Suprapubic skin (tissue), 4 donors: ENCODE measurements around the gene CPPED1. TPM values are rescaled to one million over a fixed set of nuclear protein-coding genes. Genes with fewer than 3 reads are reported as not detected.

Experiments
- DNase-seq, 2 donors: peaks; one replicate each; pipeline ENCODE4 v3.0.0-alpha.2; 2019; ENCODE audit warnings: low spot score in 2 of 2
- H3K27ac ChIP-seq: fragments of 200-600 bp; sonication (generic); one replicate; pipeline ENCODE4 v1.5.1; 2019
- H3K27me3 ChIP-seq: fragments of 200-600 bp; sonication (generic); one replicate; pipeline ENCODE4 v1.5.1; 2019
- H3K36me3 ChIP-seq: fragments of 200-600 bp; sonication (generic); one replicate; pipeline ENCODE4 v1.5.1; 2019
- H3K4me1 ChIP-seq: fragments of 200-600 bp; sonication (generic); one replicate; pipeline ENCODE4 v1.5.1; 2019
- H3K4me3 ChIP-seq: fragments of 200-600 bp; sonication (generic); one replicate; pipeline ENCODE4 v1.5.1; 2019; ENCODE audit warnings: mild to moderate bottlenecking
- H3K9me3 ChIP-seq: fragments of 200-600 bp; sonication (generic); one replicate; pipeline ENCODE4 v1.5.1; 2019
- EP300 ChIP-seq: sonication (generic); formaldehyde crosslinking; IDR thresholded peaks from one replicate; pipeline ENCODE4 v1.6.1; 2017; ENCODE audit warnings: antibody characterized with exemption
- POLR2A ChIP-seq, 2 donors: fragments of 450-650 bp; IDR thresholded peaks; one replicate each; pipeline ENCODE4 v1.6.1; 2017; ENCODE audit warnings: antibody characterized with exemption in 2 of 2, mild to moderate bottlenecking in 2 of 2, moderate library complexity in 2 of 2
- POLR2AphosphoS5 ChIP-seq, 3 donors: sonication (generic); formaldehyde crosslinking; IDR thresholded peaks; one replicate each; pipeline ENCODE4 v1.6.1; 2017; ENCODE audit warnings: antibody characterized with exemption in 3 of 3
- WGBS: methylation state at CpG from one replicate; pipeline ENCODE4 v1.1.5; 2018; 5-methylcytosine and 5-hydroxymethylcytosine counted together
- total RNA-seq, 4 donors: library from RNA; depleted of rRNA; stranded (reverse); fragments of >200 nt; gene quantifications; one replicate each; pipeline ENCODE4 v1.1.0, GENCODE V29; 2016
- TF ChIP-seq, protein P1 (sequence below), 2 donors: fragments of 200-600 bp in 1 of 2; fragments of 450-650 bp in 1 of 2; sonication (generic) in 1 of 2; IDR thresholded peaks; one replicate each; pipeline ENCODE4 v1.5.1; 2016 to 2019; ENCODE audit warnings: antibody characterized with exemption in 2 of 2, mild to moderate bottlenecking in 1 of 2, moderate library complexity in 1 of 2

CPPED1 gene
- total RNA-seq, 4 donors from 2014 or later, result 8.7 to 13.3 (median 10.7) TPM

DNA sequence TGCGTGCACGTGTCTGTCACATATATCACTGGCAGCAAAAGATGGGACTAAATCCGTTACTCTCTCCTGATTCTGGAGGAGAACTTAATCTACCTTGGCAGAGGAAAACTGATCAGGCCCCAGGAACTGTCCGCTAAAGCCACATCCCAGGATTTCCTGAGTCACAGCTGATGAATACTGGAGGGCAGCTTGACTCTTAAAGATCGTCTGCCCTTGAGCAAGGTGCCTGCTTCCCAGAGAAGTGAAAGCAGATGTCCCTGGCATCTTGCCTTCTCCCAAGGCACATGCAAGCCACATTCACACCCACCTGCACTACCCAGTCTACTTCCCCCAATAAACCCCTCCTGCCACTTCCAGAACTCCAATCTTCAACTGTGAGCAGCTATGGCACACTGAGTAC lies 99.8 kb downstream of the CPPED1 start:
- Histone ChIP-seq H3K4me3 (no peak overlapping the region), H3K4me1 (no peaks in the 10 kb centered on the region), H3K9me3 (no peaks in the 10 kb centered on the region), H3K36me3 (no peaks in the 10 kb centered on the region), H3K27me3 (no peaks in the 10 kb centered on the region), H3K27ac (no peak overlapping the region)
- DNase-seq, result peak in 1 of 2 donors; percentile 11
- no peak for TF ChIP-seq EP300
- TF ChIP-seq, protein P1, sequence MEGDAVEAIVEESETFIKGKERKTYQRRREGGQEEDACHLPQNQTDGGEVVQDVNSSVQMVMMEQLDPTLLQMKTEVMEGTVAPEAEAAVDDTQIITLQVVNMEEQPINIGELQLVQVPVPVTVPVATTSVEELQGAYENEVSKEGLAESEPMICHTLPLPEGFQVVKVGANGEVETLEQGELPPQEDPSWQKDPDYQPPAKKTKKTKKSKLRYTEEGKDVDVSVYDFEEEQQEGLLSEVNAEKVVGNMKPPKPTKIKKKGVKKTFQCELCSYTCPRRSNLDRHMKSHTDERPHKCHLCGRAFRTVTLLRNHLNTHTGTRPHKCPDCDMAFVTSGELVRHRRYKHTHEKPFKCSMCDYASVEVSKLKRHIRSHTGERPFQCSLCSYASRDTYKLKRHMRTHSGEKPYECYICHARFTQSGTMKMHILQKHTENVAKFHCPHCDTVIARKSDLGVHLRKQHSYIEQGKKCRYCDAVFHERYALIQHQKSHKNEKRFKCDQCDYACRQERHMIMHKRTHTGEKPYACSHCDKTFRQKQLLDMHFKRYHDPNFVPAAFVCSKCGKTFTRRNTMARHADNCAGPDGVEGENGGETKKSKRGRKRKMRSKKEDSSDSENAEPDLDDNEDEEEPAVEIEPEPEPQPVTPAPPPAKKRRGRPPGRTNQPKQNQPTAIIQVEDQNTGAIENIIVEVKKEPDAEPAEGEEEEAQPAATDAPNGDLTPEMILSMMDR (IDR thresholded peaks at IDR 0.05), result no peak
- TF ChIP-seq POLR2A (IDR thresholded peaks at IDR 0.05), result no peak
- no peak for TF ChIP-seq POLR2AphosphoS5 (IDR thresholded peaks at IDR 0.05)
- 75% methylated on average over 5 of the region's 5 CpGs for WGBS

DNA sequence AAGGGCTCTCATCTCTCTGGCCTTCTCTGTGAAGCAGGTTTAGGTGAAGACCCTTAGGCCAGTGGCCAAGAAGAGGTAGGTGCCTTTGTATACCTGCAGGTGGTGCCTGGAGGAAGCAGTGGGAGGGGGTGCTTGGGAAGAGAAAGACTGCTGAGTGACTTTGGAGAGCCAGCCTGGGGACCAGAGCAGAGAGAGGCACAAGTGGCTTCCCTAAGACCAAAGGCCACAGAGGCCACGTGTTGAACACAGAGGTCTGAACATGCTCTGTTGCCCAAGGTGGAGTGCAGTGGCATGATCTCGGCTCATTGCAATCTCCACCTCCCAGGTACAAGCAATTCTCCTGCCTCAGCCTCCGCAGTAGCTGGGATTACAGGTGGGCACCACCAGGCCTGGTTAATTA lies 103.5 kb downstream of the CPPED1 start:
- WGBS, result 87% methylated on average over 3 of the region's 3 CpGs
- TF ChIP-seq, protein P1 (IDR thresholded peaks at IDR 0.05), result no peak
- TF ChIP-seq POLR2AphosphoS5 (IDR thresholded peaks at IDR 0.05) (no peak), EP300 (no peak), POLR2A (IDR thresholded peaks at IDR 0.05) (no peak)

DNA sequence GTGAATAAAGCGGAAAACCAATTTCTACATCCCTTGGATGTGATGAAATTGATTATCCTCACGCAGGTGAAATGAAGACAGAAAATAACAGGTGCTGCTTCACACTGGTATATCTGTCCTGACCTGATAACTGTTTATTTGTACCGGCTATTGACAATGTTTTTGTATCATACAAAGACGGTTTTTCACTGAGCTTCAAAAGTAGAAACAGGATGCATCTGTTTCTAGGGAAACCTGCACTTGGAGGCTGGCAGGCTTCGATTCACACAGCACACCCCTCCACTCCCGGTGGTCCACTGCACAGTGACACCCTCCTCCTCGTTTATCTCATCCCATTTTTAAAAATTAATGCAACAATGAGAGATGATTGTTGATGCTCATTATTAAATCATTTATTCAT lies 104.5 kb downstream of the CPPED1 start:
- H3K36me3 ChIP-seq, result no peaks in the 10 kb centered on the region
- no peaks in the 10 kb centered on the region for H3K9me3 ChIP-seq
- no peak overlapping the region for H3K4me3 ChIP-seq
- peak in 1 of 2 donors; percentile 21 for DNase-seq
- TF ChIP-seq, protein P1 (IDR thresholded peaks at IDR 0.05), result no peak
- TF ChIP-seq POLR2A (IDR thresholded peaks at IDR 0.05), result no peak
- no peak for TF ChIP-seq POLR2AphosphoS5 (IDR thresholded peaks at IDR 0.05)
- no peak for TF ChIP-seq EP300
- H3K27ac ChIP-seq, result no peak overlapping the region
- 78% methylated on average over 7 of the region's 7 CpGs for WGBS
- no peaks in the 10 kb centered on the region for H3K4me1 ChIP-seq
- H3K27me3 ChIP-seq, result no peaks in the 10 kb centered on the region

More for the DNA sequence above, 103.5 kb downstream of the CPPED1 start:
- H3K4me3 ChIP-seq, result no peak overlapping the region
- H3K27me3 ChIP-seq, result no peaks in the 10 kb centered on the region
- H3K27ac ChIP-seq, result no peak overlapping the region
- H3K36me3 ChIP-seq, result no peaks in the 10 kb centered on the region
- H3K4me1 ChIP-seq, result no peaks in the 10 kb centered on the region
- no peaks in the 10 kb centered on the region for H3K9me3 ChIP-seq
- DNase-seq, result peak in 1 of 2 donors; percentile 66

DNA sequence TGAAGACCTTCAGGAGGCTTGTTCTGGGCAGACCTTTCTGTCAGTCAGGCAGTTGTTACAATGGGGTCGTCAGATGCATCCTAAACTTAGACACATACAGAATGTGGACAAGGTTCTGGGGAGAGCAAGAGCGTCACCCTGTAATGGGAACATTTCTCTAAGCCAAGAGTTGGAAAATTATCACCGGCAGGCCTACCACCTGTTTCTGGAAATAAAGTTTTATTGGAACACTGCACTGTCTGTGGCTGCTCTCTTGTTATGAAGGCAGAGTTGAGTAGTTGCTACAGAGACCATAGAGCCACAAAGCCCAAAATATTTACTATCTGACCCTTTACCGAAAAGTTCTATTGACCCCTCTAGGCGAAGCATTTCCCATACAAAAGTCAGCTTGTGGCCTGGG lies 106.2 kb downstream of the CPPED1 start:
- no peaks in the 10 kb centered on the region for H3K27me3 ChIP-seq
- H3K4me3 ChIP-seq, result no peak overlapping the region
- peaks cover 2% of the 10 kb centered on the region for H3K36me3 ChIP-seq
- TF ChIP-seq POLR2AphosphoS5 (IDR thresholded peaks at IDR 0.05) (no peak), POLR2A (IDR thresholded peaks at IDR 0.05) (no peak), EP300 (no peak)
- TF ChIP-seq, protein P1 (IDR thresholded peaks at IDR 0.05), result no peak
- no peaks in the 10 kb centered on the region for H3K9me3 ChIP-seq
- no peaks in the 10 kb centered on the region for H3K4me1 ChIP-seq
- DNase-seq, result peak in 1 of 2 donors; percentile 11
- WGBS, result 87% methylated on average over 5 of the region's 5 CpGs
- no peak overlapping the region for H3K27ac ChIP-seq

DNA sequence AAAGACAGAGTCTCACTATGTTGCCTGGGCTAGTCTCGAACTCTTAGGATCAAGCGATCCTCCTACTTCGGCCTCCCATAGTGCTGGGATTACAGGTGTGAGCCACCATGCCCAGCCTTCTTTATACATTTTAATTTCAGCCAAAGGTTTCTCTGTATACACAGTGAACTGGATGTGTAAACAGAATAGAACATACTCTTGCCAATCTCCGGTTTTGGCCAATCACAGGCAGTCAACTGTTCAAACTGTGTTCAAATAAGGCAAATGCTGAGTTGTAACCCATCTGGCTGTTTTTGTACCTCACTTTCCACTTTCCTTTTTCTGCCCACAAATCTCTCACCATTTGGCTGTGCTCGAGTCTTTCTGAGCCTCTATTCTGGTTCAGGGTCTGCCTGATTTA lies 108.2 kb downstream of the CPPED1 start:
- peaks cover 5% of the 10 kb centered on the region for H3K36me3 ChIP-seq
- H3K4me1 ChIP-seq, result no peaks in the 10 kb centered on the region
- H3K27ac ChIP-seq, result no peak overlapping the region
- no peaks in the 10 kb centered on the region for H3K27me3 ChIP-seq
- no peak overlapping the region for H3K4me3 ChIP-seq
- no peak for DNase-seq
- H3K9me3 ChIP-seq, result no peaks in the 10 kb centered on the region
- WGBS, result 94% methylated on average over 5 of the region's 5 CpGs
- TF ChIP-seq, protein P1 (IDR thresholded peaks at IDR 0.05), result no peak
- TF ChIP-seq POLR2AphosphoS5 (IDR thresholded peaks at IDR 0.05), result no peak
- no peak for TF ChIP-seq POLR2A (IDR thresholded peaks at IDR 0.05)
- TF ChIP-seq EP300, result no peak
